B cell (primary cell): ENCODE data around the gene LRCOL1.

ENCODE experiments used
- CTCF ChIP-seq: fragments of 200-600 bp; IDR thresholded peaks from one replicate; pipeline ENCODE4 v1.8.0; 2022; ENCODE audit warnings: antibody characterized with exemption, mild to moderate bottlenecking
- EZH2 ChIP-seq: IDR thresholded peaks from 2 replicates; pipeline ENCODE4 v1.6.1; 2012; ENCODE audit warnings: borderline replicate concordance, low read depth, mild to moderate bottlenecking, moderate library complexity, low read length; ENCODE audit not compliant: insufficient read depth, poor library complexity, severe bottlenecking

- TF ChIP-seq CTCF (no peak), EZH2 (no peak)
Observed at GRCh38 chr12:132623072-132623869, 12.9 kb upstream of the LRCOL1 start.
